K562 (cell line): ENCODE measurements around the gene ZFP3.
"Not testable (repeated sequence)": the region's sequence is repeated elsewhere in the genome, so short reads cannot be mapped to it uniquely, and the experiment has no call there.

Experiments
- CEBPB ChIP-seq: fragments of 450-650 bp; IDR thresholded peaks from 2 replicates; pipeline ENCODE4 v1.6.1; 2016; ENCODE audit warnings: missing genetic modification characterization, missing compliant biosample characterization
- CTCF ChIP-seq, 3 experiments: IDR thresholded peaks in 2 of 3; conservative IDR thresholded peaks in 1 of 3; 2 replicates each; pipeline ENCODE4 v1.5.1; 2011 to 2012; ENCODE audit warnings: low read length in 3 of 3, mild to moderate bottlenecking in 3 of 3, control low read depth in 2 of 3, improper control_type of control experiment in 1 of 3, inconsistent platforms in 1 of 3, low read depth in 1 of 3, mixed read lengths in 1 of 3, moderate library complexity in 1 of 3; ENCODE audit not compliant: insufficient read depth in 2 of 3
- GTF2F1 ChIP-seq: IDR thresholded peaks from 2 replicates; pipeline ENCODE4 v1.6.1; 2011; ENCODE audit warnings: low read depth, low read length, improper control_type of control experiment
- KAT8 ChIP-seq: fragments of 450-650 bp; IDR thresholded peaks from 2 replicates; pipeline ENCODE4 v1.6.1; 2016; ENCODE audit warnings: low read depth, mild to moderate bottlenecking
- KDM1A ChIP-seq, 2 experiments: fragments of 450-650 bp; IDR thresholded peaks; 2 replicates each; pipeline ENCODE4 v1.6.1; 2016; ENCODE audit warnings: mild to moderate bottlenecking in 2 of 2
- MTF1 ChIP-seq: fragments of 250-450 bp; sonication (Bioruptor Pico); IDR thresholded peaks from 2 replicates; pipeline ENCODE4 v1.9.0; 2021; ENCODE audit warnings: moderate library complexity, mild to moderate bottlenecking, inconsistent platforms, borderline replicate concordance
- POLR2A ChIP-seq: fragments of 450-650 bp; conservative IDR thresholded peaks from 2 replicates; pipeline ENCODE4 v1.6.1; 2016
- POLR2AphosphoS5 ChIP-seq: IDR thresholded peaks from 2 replicates; pipeline ENCODE4 v1.6.1; 2011; ENCODE audit warnings: mild to moderate bottlenecking, low read depth, low read length, moderate library complexity; ENCODE audit not compliant: control insufficient read depth, insufficient read depth
- SMC3 ChIP-seq: conservative IDR thresholded peaks from 2 replicates; pipeline ENCODE4 v1.6.1; 2011; ENCODE audit warnings: low read depth, low read length, improper control_type of control experiment; ENCODE audit not compliant: insufficient read depth
- TARDBP ChIP-seq: fragments of 450-650 bp; IDR thresholded peaks from 2 replicates; pipeline ENCODE4 v1.6.1; 2016
- ZNF263 ChIP-seq: sonication (generic); formaldehyde crosslinking; IDR thresholded peaks from 2 replicates; pipeline ENCODE4 v1.8.0; 2022; ENCODE audit warnings: mild to moderate bottlenecking, missing genetic modification reagents, borderline replicate concordance
- ZNF79 ChIP-seq: fragments of 250-450 bp; sonication (Bioruptor Pico); IDR thresholded peaks from 2 replicates; pipeline ENCODE4 v1.4.0; 2020; ENCODE audit warnings: low read depth, mild to moderate bottlenecking, moderate library complexity

GRCh38 chr17:5136580-5137412, 58.5 kb downstream of the ZFP3 start:
- TF ChIP-seq KDM1A (IDR thresholded peaks at IDR 0.05); MTF1; SMC3; KAT8; TARDBP; POLR2AphosphoS5; ZNF79; POLR2A; CTCF (IDR thresholded peaks at IDR 0.05 in 2 of 3, conservative IDR thresholded peaks at IDR 0.05 in 1 of 3; ENCODE audit: insufficient read depth in 2 of 3, low read depth in 1 of 3, low read length in 3 of 3); GTF2F1; CEBPB (tag); ZNF263 (CRISPR knock-in tag): not testable (repeated sequence)
